Fibroblast of the aortic adventitia (primary cell): ENCODE measurements around the gene TBCEL. TPM values are rescaled to one million over a fixed set of nuclear protein-coding genes. Genes with fewer than 3 reads are reported as not detected.

Source experiments
- DNase-seq: peaks from one replicate; pipeline ENCODE4 v3.0.0-alpha.2; 2010; ENCODE audit warnings: low read depth
- H3K4me3 ChIP-seq: 2 replicates; pipeline ENCODE4 v1.5.1; 2011; ENCODE audit warnings: low read depth, mild to moderate bottlenecking, control low read depth, low read length, moderate library complexity
- total RNA-seq: library from RNA; depleted of rRNA; stranded (reverse); fragments of >200 nt; gene quantifications from 2 replicates; pipeline ENCODE4 v1.2.3, GENCODE V29; 2012; ENCODE audit warnings: low replicate concordance
- TF ChIP-seq, protein P1 (sequence below): IDR thresholded peaks from 2 replicates; pipeline ENCODE4 v1.5.1; 2011; ENCODE audit warnings: mild to moderate bottlenecking, low read length, control low read depth, inconsistent platforms; ENCODE audit not compliant: insufficient read depth

Gene TBCEL
- total RNA-seq, 1 donor: 30.7 TPM

DNA sequence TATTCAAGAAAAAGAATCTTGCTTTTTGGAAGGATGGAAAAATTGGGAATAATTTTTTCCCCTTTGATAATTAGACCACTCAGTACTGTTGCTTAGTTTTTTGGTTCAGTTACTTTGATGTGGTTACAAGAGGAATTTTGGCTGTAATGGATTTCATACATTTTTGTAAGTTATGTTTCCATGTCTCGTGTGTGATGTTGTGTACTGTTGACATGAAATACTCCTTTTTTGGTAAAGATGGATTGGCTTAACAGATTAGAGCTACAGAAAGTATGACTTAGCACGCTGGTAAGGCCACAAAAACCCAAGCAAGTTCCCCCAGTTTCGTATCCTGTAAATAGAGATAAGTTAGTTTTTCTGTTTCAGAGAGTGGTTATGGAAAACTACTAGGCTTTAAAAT is 11.9 kb downstream of the TBCEL start:
- DNase-seq: no peak
- TF ChIP-seq, protein P1, sequence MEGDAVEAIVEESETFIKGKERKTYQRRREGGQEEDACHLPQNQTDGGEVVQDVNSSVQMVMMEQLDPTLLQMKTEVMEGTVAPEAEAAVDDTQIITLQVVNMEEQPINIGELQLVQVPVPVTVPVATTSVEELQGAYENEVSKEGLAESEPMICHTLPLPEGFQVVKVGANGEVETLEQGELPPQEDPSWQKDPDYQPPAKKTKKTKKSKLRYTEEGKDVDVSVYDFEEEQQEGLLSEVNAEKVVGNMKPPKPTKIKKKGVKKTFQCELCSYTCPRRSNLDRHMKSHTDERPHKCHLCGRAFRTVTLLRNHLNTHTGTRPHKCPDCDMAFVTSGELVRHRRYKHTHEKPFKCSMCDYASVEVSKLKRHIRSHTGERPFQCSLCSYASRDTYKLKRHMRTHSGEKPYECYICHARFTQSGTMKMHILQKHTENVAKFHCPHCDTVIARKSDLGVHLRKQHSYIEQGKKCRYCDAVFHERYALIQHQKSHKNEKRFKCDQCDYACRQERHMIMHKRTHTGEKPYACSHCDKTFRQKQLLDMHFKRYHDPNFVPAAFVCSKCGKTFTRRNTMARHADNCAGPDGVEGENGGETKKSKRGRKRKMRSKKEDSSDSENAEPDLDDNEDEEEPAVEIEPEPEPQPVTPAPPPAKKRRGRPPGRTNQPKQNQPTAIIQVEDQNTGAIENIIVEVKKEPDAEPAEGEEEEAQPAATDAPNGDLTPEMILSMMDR: no peak
- H3K4me3 ChIP-seq: no peak overlapping the region

DNA sequence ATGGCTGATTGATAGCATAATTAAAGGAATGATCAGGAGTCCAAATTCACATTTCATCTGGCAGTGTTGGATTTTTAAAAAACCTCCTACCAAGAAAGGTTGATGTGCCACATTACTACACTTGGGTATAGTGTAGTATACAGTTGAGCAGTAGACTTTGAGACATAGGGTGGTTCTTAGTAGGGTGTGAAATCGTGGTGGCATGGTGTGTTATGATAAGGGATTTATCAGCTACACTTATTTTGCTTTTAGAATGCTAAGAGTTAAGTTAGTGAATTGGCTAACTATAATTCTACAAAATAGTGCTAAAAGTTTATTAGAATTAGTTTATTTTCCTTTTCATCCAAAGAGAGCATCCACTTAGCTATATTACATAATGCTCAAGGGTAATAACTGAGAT is 13.1 kb downstream of the TBCEL start:
- H3K4me3 ChIP-seq: no peak overlapping the region
- TF ChIP-seq, protein P1: no peak

DNA sequence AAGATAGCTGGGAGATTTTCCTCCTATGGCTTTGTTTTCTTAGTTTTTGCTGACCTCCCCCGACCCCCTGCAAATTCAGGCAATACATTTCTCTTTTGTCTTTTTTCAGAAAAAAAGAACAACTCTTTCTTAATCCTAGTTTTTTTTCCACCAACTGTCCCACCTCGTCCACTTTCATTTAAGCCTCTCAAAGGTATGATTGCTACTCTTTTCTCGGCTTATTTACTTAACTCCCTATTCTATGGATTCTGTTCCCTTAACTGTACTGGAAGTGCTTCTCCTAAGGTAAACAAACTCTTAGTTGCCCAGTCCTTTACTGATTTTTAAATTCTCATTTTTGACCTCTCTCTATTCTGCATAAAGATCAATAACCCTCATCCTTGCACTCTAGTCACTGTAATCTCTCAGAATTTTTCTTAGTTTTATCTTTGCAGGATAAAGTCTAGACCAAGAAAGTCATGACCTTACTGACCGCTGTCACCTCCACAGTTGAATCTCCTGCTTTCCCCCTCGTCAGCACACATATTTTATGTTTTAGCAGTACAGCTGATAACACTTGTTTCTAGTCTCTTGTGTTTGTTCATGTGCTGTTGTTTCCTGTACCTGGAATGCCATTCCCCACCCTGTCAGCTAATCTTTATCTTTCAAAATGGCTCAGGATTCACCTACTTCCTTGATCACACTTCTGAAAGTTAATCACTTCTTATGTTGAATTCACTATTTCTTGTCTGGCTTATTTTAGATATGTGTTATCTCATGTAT is 14.9 kb downstream of the TBCEL start:
- no peak overlapping the region for H3K4me3 ChIP-seq
- DNase-seq: no peak
- TF ChIP-seq, protein P1: no peak

More for the DNA sequence above, 13.1 kb downstream of the TBCEL start:
- DNase-seq: no peak

DNA sequence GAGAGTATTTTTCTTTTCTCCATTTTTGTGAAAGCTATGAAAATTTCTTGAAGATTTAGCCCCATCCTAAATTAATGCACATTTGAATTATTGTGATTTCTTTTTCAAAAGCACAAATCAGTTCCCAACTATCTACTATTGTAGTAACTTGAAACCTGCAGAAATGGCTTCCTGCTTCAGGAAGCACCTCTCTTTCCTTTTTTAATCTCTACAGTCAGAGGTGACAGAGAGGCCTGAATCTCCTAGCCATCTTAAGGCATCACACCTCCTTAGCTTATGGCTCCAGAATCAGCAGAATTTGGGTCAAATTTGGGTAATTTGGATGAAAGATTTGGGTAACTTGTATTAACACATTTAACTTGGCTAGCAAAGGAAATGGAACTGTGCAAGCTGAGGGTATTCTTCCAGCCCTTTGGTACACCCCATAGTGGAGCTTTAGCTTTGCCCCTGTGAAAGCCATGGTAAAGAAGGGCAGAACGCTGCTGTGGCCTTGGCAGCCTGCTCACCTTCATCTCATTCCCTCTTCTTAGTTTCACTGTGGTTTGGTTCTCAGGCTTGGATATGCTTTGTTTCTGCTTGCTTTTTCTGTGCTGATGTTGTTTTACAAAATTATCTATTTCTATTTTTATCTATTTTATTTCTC is 16.2 kb downstream of the TBCEL start:
- TF ChIP-seq, protein P1: no peak
- DNase-seq: no peak

DNA sequence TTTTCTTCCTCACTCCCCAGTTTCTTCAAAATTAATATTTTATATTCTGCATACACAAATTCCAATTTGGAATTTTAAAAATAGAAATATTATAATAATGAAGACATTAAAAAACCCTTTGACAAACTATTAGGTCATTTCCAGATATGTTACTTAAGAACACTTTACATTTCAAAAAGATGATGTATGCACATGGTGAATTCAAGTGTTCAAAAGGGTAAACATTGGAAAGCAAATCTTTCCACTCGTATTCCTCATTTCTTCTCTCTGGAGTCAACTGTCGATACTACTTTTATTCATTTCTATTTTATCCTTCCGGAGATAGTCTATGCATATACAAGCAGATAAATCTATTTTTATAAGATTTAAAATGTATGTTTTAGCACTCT is 16.7 kb downstream of the TBCEL start:
- DNase-seq: no peak
- TF ChIP-seq, protein P1: no peak
- H3K4me3 ChIP-seq: no peak overlapping the region

More for the DNA sequence above, 16.2 kb downstream of the TBCEL start:
- H3K4me3 ChIP-seq: no peak overlapping the region

DNA sequence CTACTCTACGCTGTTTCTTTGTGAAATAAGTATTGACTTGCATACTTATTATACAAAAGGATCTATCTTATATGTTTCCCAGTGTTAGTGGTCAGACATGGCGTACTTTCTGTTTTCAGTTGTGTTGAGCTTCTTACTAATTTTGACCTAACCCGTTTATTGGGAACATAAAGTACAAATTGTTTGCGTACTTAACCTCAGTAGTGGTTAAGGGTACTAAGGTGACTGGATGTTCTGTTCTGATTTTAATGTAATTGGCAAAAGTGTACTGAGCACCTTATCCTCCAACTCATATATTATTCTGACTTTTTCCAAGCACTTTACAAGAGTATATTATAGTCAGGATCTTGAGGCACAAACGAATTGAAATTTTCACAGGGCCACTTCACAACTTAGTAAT is 17.2 kb downstream of the TBCEL start:
- no peak overlapping the region for H3K4me3 ChIP-seq
- TF ChIP-seq, protein P1: no peak
- no peak for DNase-seq
